ENCODE data around the gene MCF2L.
"Not testable (repeated sequence)": the region's sequence is repeated elsewhere in the genome, so short reads cannot be mapped to it uniquely, and the experiment has no call there.

The MCF2L gene

DNA sequence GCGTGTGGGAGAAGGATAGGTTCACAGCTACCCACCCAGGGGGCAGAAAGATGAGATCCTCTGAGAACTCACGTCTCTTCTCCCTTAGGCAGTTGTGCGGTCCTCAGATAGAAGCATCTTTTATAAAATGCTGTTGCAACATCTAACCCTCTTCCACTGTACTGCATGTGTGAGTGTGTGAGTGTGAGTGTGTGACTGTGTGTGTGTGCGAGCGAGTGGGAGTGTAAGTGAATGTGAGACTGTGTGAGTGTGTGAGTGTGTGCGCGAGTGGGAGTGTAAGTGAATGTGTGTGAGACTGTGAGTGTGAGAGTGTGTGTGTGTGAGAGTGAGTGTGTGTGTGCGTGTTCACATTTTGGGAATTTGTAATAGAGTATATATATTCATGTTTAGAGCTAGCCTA lies 81.0 kb downstream of the MCF2L start:
- DNase-seq (ENCODE audit: low spot score), result no peak

DNA sequence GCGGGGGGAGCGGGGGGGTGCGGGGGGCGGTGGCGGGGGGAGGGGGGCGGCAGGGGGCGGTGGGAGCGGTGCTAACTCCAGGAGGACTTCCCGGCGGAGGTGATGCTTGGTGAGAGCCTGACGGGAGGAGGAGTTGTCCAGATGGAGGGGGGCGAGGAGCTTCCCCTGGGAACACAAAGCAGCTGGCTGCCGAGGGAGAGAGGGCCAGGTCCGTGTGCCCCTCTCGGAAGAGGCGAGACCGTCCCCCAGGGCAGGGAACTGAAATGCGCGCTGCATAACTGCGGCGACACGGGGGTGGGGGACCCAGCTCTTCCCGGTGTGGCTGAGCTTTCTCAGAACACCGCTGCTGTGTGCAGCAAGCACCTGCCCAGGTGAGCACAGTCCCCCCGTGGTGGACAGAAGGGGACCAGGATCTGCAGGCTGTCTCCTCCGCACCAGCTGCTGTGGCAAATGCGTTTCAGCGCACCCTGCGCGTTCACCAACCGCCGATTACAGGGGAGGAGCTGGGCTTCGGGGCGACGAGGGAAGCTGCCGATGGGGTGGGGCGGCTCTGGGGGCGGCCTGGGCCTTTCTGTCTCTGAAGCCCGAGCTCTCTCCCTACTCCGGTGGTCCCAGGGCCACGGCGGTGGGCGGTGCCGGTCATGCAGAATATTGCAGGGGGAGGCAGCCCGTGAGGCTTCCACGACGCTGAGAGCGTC lies 81.9 kb downstream of the MCF2L start:
- DNase-seq (ENCODE audit: low spot score), result no peak

DNA sequence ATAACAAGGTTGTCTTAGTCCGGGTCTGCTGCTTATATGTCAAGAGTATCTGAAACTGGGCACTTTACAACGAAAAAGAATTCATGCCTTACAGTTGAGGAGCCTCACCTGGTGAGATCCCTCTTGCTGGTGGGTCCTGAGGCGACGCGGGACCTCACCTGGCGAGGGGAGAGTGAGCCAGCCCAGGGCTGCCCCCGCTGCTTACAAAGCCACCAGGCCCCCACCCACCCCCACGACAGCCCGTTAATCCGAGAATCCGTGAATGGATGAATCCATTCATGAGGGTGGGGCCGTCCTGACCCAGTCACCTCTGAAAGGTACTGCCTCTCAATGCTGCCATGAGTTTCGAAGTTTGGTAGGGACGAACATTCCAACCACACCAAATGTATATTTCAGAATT lies 82.6 kb downstream of the MCF2L start:
- DNase-seq (ENCODE audit: low spot score), result no peak

DNA sequence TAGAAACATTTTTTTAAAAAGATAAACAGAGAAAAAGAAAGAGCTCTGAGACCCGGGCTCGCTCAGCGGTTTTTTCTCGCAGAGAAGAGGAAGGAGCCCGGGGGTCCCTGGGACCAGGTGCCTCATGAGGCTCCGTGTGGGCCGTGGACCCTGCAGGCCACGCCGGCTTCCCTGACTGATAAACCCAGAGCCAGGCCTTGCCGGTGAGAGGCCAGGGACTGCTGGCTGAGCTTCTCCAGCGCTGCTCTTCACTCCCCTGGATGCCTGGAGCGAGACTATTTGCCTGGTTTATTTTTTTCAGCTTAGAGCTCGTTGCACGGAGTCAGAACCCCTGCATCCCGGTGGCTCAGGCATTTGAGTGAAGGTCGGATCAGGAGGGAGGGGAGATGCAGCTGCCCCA lies 83.2 kb downstream of the MCF2L start:
- no peak for DNase-seq (ENCODE audit: low spot score)

DNA sequence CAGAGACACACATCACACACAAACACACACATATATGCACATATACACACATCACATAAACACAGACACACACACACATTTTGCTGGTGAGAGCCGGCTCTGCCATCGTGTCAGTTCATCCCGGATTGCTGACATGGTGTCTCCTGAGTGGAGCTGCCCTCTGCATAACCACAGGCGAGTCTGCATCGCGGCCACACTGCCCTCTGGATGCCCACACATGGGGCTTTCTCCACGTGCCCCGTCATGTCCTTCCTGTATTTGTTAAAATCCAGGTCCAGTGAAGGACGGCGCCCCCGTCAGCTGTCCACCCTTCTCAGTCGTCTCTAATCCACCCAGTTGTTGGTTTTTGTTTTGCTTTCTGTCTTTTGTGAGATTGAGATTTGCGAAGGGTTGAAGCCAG lies 84.0 kb downstream of the MCF2L start:
- DNase-seq (ENCODE audit: low spot score), result no peak

DNA sequence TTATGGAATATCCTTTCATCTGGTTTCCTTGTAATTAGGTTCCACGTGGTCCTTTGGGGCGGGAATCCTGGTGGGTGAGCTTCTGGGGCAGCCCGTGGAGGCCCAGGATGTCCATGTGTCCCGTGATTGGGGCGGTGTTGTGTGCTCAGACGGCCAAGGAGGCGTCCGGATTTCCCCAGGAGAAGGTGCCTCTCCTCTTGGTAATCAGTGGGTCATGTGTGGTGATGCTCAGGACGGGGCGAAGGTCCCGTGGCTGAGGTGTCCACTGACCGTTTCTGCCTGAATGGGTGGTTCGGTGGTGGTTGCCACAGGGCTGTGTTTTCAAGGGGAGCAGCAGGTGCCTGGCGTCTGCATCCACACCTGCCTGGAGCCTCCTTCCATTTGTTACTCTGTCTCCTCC lies 84.4 kb downstream of the MCF2L start:
- no peak for DNase-seq (ENCODE audit: low spot score)

DNA sequence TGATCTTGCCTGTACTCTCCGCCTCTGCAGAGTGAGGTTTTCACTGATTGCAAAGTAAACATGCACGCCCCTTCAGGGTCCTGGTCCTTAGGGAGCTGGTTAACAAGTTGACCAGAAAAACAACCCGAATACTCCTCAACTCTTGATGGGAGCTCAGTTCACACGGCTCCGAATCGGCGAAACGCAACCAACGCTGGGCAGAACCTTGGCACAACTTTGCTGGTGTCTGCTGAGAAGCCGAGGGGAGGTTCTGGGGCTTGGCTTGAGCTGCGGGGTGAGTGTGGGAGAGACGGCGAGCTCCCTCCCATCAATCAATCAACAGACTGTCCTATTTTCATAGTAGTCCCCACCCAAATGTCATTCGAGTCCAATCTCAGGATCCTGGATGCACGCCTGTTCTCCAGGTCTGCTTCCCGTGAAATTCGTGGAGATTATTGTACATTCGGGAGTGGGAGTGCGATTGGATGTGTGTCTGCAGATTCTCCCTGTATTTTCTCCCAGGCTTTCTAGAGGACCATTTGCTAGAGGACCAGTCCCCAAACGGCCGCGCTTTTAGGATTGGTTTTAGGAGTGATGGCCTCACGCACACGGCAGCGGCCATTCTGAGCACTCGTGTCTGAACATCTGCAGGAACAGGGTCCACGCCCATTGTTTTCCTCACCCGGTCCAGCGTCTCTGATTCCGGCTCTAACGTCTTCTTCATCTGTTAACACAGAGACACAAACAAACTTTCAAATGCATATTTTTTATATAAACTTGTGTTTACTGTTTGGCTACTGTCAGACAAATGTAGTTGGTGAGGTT lies 85.0 kb downstream of the MCF2L start:
- DNase-seq (ENCODE audit: low spot score), result no peak

DNA sequence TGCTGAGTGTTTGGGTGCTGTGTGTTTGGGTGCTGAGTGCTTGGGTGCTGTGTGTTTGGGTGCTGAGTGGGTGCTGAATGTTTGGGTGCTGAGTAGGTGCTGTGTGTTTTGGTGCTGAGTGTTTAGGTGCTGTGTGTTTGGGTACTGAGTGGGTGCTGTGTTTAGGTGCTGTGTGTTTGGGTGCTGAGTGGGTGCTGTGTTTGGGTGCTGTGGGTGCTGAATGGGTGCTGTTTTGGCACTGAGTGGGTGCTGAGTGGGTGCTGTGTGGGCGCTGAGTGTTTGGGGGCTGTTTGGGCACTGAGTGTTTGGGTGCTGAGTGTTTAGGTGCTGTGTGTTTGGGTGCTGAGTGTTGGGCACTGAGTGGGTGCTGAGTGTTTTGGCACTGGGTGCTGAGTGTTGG lies 88.1 kb downstream of the MCF2L start:
- no peak for DNase-seq (ENCODE audit: low spot score)

DNA sequence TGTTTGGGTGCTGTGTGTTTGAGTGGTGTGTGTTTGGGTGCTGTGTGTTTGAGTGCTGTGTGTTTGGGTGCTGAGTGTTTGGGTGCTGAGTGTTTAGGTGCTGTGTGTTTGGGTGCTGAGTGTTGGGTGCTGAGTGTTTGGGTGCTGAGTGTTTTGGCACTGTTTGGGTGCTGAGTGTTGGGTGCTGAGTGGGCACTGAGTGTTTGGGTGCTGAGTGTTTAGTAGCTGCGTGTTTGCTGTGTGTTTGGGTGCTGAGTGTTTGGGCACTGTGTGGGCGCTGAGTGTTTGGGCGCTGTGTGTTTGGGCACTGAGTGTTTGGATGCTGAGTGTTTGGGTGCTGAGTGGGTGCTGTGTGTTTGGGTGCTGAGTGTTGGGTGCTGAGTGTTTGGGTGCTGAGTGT lies 88.5 kb downstream of the MCF2L start:
- DNase-seq (ENCODE audit: low spot score), result not testable (repeated sequence)

DNA sequence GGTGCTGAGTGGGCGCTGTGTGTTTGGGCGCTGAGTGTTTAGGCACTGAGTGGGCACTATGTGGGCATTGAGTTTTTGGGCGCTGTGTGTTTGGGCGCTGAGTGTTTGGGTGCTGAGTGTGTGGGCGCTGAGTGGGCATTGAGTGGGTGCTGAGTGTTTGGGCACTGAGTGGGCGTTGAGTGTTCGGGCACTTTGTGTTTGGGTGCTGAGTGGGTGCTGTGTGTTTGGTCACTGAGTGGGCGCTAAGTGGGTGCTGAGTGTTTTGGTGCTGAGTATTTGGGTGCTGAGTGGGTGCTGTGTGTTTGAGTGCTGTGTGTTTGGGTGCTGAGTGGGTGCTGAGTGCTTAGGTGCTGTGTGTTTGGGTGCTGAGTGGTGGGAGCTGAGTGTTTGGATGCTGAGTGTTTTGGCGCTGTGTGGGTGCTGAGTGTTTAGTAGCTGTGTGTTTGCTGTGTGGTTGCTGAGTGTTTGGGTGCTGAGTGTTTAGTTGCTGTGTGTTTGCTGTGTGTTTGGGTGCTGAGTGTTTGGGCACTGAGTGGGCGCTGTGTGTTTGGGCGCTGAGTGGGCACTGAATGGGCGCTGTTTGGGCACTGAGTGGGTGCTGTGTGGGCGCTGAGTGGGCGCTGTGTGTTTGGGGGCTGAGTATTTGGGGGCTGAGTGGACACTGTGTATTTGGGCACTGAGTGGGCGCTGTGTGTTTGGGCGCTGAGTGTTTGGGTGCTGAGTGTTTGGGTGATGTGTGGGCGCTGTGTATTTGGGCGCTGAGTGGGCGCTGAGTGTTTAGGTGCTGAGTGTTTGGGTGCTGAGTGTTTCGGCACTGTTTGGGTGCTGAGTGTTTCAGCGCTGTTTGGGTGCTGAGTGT lies 89.3 kb downstream of the MCF2L start:
- DNase-seq (ENCODE audit: low spot score), result no peak

DNA sequence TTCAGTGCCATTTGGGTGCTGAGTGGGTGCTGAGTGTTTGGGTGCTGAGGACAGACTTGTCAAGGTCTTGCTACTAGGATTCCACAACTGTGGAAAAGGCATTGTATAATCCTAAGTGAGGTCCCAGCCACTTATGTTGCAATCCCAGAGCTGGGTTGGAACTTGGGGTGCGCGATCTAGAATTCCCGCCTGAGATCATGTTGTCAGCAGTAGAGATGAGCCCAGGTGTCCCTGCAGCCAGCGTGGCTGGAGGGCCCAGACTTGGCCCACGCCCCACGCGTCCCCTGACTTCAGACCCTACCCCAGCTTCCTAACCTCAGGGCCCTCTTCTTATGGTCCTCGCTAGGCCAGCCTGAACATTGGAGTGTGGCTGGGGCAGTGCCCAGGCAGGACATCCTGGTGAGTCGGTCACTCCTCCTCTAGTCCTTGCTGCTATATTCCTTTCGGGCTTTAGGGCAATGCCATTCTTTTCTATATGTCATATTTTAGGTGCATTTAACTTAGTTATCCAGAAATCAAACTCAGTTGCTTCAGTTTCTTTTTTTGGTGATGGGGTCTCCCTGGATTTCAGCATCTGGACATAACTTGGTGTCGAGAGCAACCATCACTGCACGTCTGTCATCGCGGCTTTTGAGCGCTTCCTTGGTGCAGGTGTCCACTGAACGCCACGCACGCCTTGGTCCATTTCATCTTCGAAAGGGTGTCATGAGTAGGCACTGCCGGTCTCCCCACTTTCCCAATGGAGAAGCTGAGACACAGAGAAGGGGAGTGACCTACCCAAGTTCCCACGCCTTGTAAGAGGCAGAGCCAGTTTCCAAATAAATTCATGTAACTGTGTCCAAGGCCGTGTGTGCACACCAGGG lies 90.2 kb downstream of the MCF2L start:
- DNase-seq (ENCODE audit: low spot score), result no peak

DNA sequence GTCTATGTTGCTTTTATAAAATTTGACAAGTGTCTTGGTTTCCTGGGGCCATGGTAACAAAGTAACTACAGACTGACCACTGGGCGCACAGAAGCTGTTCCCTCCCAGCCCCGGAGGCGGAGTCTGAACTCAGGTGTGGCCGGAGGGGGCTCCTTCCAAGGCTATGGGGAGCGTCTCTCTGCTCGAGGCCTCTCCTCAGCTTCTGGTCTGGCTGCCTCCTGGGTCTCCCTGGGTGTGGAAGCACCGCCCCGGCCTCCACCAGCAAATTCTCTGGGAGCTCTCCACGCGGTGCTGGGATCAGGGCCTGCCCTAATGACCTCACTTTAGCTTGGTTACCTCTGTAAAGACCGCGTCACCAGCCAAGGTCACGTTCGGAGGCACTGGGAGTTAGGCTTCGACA lies 90.9 kb downstream of the MCF2L start:
- DNase-seq (ENCODE audit: low spot score), result no peak

DNA sequence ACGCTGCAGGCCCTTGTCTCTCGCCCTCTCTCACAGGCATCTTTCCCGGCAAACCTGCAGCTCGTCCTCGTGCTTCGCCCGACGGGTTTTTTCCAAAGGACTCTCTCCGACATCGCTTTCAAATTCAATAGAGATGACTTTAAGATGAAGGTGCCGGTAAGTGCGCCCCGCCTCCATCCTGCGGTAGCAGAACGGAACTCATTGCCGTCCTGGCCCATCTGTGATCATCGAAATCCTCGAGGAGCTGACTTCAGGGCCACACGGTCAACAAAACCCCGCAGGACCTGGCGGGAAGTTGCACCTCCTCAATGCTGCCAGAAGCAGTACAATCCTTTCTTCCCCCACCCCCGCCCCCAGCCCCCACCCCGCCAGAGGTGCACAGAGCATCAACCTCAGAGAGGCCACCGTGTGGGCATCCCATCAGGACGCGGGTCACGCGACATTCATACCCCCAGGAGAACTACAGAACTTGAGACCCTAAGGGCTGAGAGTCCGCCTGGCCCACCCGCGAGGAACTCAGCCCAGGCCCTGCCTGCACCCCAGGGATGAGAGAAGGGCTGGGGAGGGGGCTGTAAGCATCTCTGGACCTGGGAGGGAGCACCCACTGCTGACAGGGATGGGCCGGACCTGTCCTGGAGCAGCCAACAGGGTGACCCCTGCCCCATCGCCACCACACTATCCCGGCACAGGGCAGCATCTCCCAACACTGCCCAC lies 91.7 kb downstream of the MCF2L start:
- DNase-seq (ENCODE audit: low spot score), result no peak

DNA sequence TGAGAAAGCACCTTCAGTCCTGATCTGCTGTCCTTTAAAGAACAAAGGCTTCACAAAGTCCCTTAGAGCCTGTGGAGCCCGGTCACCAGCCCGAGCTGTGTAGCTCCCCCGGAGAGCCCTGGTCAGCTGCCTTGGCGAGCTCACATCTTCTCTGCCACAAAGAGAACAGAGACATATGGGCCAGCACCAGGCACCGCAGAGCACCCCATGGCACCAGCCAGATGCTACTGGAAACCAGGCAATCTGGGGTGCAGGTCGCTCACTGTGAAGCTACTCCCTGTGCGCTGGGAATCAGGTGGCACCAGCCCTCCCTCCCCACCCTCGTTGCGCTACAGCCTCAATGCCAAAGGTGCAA lies 92.2 kb downstream of the MCF2L start:
- DNase-seq (ENCODE audit: low spot score), result no peak

DNA sequence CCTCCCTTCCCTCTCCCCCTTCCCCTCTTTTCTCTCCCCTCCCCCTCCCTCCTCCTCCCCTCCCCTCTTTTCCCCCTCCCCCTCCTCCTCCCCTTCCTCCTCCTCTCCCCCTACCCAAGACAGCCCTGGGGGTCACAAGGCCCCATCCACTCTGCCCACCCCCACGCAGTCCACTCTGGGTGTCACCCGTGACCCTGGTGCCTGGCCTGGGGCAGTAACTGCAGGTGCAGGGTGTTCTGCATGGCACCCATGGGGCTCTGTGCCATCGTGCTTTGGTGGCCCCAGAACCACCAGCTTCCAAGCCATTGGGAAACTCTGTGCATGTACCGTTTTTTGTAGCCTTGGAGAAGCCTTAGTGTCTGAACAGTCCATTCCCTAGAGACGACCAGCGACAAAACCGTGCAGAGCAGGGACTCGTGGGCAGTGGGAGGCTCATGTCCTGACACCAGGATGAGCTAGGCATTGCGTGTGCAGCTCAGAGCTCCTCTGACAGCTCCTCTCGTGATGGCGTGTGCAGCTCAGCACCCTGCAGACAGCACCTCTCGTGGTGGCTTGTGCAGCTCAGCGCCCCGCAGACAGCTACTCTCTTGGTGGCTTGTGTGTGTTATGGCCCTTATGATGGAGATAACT lies 92.9 kb downstream of the MCF2L start:
- no peak for DNase-seq (ENCODE audit: low spot score)

DNA sequence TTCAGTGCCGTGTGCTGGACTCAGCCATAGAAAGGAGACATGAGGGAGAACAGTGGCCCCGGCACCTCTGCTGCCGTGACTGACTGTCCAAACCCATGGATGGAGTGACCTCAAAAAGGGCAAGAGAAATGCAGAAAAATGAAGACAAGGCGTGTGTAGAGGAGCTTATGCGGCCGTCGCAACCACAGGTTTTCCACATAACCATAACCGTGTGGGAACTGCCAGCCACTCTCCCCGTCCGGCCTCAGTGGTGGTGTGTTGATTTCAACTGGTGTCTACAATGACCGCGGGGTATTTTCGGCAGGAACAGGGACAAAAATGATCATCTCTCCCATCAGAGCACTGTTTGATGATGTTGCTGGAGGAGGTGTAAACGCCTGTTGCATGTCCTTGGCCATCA lies 93.7 kb downstream of the MCF2L start:
- no peak for DNase-seq (ENCODE audit: low spot score)

DNA sequence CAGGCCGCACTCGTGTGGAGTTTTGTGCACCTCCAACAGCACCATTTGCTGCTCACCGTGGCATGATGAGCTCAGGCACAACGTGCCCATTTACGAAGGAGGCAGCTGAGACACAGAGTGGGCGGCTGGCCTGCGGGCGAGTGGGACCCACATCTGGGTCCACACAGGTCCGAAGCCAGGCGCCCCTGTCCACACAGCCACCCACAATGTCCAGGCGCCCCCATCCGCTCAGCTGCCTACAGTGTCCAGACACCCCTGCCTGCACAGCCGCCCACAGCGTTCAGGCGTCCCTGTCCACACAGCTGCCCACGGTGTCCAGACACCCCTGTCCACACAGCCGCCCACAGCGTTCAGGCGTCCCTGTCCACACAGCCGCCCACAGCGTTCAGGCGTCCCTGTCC lies 94.1 kb downstream of the MCF2L start:
- DNase-seq (ENCODE audit: low spot score), result no peak

DNA sequence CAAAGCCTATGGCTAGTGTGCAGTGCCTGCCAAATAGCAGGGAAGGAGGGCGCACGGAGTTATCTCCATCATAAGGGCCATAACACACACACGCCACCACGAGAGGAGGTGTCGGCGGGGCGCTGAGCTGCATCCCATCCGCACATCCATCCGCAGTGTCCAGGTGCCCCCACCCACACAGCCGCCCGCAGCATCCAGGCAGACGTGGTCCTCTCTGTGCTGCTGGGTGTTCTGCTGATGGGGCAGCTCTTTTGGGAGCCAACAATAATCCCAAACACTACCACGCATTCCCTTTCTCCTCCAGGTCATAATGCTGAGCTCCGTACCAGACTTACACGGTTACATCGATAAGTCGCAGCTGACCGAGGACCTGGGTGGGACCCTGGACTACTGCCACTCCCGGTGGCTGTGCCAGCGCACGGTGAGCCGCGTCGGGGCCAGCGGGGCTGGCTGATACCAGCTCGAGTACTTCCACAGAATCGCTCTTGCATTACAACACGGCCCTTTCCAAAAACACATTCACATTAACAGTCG lies 95.1 kb downstream of the MCF2L start:
- DNase-seq (ENCODE audit: low spot score), result no peak

DNA sequence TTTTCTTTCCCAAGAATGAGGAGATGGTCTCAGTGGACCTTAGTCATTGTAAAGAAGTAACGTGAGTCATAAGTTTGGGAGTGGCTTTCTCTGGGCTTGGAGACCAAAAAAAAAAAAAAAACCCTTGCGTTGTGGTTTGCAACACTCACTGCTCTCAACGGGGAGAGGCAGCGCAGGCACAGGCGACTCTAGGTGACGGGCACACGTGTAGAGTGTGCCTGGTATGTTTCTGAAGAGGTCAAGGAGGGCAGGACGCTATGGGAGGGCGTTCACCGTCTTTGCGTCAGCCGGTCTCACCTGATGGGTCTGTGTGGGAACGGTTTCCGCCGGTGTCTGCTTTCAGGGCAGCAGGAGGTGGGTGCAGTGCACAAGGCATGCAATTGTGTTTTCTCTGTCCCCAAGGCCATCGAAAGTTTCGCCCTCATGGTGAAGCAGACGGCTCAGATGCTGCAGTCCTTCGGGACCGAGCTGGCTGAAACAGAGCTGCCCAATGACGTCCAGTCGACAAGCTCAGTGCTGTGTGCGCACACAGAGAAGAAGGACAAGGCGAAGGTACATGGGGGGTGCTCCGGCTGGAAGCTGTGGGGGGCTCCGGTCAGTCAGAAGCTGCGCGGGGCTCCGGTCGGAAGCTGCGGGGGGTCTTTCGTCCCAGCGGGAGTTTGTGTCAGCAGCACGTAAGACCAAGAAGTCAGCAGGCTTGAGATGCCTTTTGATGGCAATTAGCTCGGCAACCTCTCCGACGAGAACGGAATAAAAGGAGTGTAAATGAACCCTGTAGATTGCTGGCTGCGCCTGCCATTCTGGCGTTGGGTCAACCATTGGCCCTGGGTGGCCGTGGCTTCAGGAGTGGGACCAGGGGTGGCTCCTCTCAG lies 95.8 kb downstream of the MCF2L start:
- DNase-seq (ENCODE audit: low spot score), result no peak
